ENCODE results near the gene COPB2. TPM values are rescaled to one million over a fixed set of nuclear protein-coding genes. Genes with fewer than 3 reads are reported as not detected.
A peak's percentile ranks its signal among the peaks of the same experiment; 100 is the strongest.

COPB2 gene
- total and polyA plus RNA-seq, 2 donors (not counting 3 experiments of a cell fraction or from before 2014, with no cell fraction given): 72.1 to 146 TPM

GRCh38 chr3:139427283-139428060 lies 38.0 kb upstream of the COPB2 start:
- dilution Hi-C loops (cut with MboI; ENCODE audit: extremely low pct_ligation_motif_present, low sequenced_read_pairs): no loop called here
- no peaks in the 10 kb centered on the region for H3K79me2 ChIP-seq (ENCODE audit: control insufficient read depth, insufficient read depth, low read length)
- POLR2A ChIA-PET: no interaction called here

More at GRCh38 chr3:139427283-139428060, 38.0 kb upstream of the COPB2 start:
- no peak for TF ChIP-seq MAX (IDR thresholded peaks at IDR 0.05; ENCODE audit: insufficient read depth, insufficient read length)
- no peak for TF ChIP-seq MYC (IDR thresholded peaks at IDR 0.05; ENCODE audit: low read depth, low read length)
- no peak for TF ChIP-seq POLR2A (IDR thresholded peaks at IDR 0.05; ENCODE audit: low read depth, low read length)
- no peak for TF ChIP-seq FOS (IDR thresholded peaks at IDR 0.05; ENCODE audit: borderline replicate concordance, insufficient read depth, low read length)
- no peak for TF ChIP-seq POLR2AphosphoS5 (IDR thresholded peaks at IDR 0.05; ENCODE audit: insufficient read depth, low read depth, low read length)
- no peak for TF ChIP-seq GATA2 (IDR thresholded peaks at IDR 0.05; ENCODE audit: insufficient read depth, insufficient read length, low read depth, low read length)
- no peak for TF ChIP-seq JUN (IDR thresholded peaks at IDR 0.05; ENCODE audit: borderline replicate concordance, insufficient read depth, insufficient read length, low read depth)
- TF ChIP-seq EZH2 (IDR thresholded peaks at IDR 0.05; ENCODE audit: borderline replicate concordance, low read depth, low read length, severe bottlenecking): no peak
- peak; percentile 51 to 64 for TF ChIP-seq CTCF (IDR thresholded peaks at IDR 0.05; ENCODE audit: extremely low read depth in 1 of 2, insufficient read depth in 1 of 2, low read depth in 1 of 2, low read length in 2 of 2)
- H4K20me1 ChIP-seq (replicated peaks; ENCODE audit: control insufficient read depth, extremely low read depth, insufficient read depth, low read length): no peaks in the 10 kb centered on the region
- no TSS peak for BruUV-seq (replicated peaks)
- H3K4me1 ChIP-seq (ENCODE audit: control insufficient read depth, extremely low read depth, insufficient read depth, low read length): no peaks in the 10 kb centered on the region
- no peaks in the 10 kb centered on the region for H3K9me3 ChIP-seq (replicated peaks; ENCODE audit: control insufficient read depth, insufficient read depth, low read length)
- H3K36me3 ChIP-seq (ENCODE audit: control insufficient read depth in 2 of 2, extremely low read depth in 1 of 2, insufficient read depth in 2 of 2, low read length in 2 of 2): no peaks in the 10 kb centered on the region
- H2AFZ ChIP-seq (ENCODE audit: low read depth, low read length): no peak overlapping the region
- H3K27me3 ChIP-seq (ENCODE audit: control insufficient read depth in 2 of 2, insufficient read depth in 2 of 2, low read length in 2 of 2): no peaks in the 10 kb centered on the region
- no peaks in the 10 kb centered on the region for H3K9me1 ChIP-seq (replicated peaks; ENCODE audit: control insufficient read depth, extremely low read depth, insufficient read depth, low read length)
- DNase-seq (ENCODE audit: low read depth, low spot score) (peak; percentile 69), FAIRE-seq (peak; percentile 35)
- H3K27ac ChIP-seq (ENCODE audit: insufficient read depth, low read depth, low read length): no peak overlapping the region
- H3K4me3 ChIP-seq (replicated peaks in 1 of 3; ENCODE audit: insufficient read depth in 1 of 3, low read depth in 1 of 3, low read length in 3 of 3): no peak overlapping the region
- no peak overlapping the region for H3K4me2 ChIP-seq (ENCODE audit: insufficient read depth, low read length)
- no peak overlapping the region for H3K9ac ChIP-seq (replicated peaks; ENCODE audit: extremely low read depth, insufficient read depth, low read length)
- CTCF ChIA-PET: interaction anchor here (0.6 to 3.9 kb wide), 22 partner anchors 8 to 1766 kb away, joined by 3 to 31 read pairs (median 4); partner anchors contain the start of gene COPB2
- intact Hi-C loops (cut with micrococcal nuclease): loop anchor here (1.0 to 10.0 kb wide), 6 partner anchors 135 to 1436 kb away; partner anchors contain the start of gene NMNAT3
